Nephron (organoid): ENCODE results near the gene RBM15B.

Experiments used
- H3K27ac Mint-ChIP-seq, 3 experiments: 2 replicates each; pipeline ENCODE4 v1.8.0; 2020; ENCODE audit warnings: mixed read lengths in 3 of 3, mild to moderate bottlenecking in 2 of 3, moderate library complexity in 1 of 3
- H3K27me3 Mint-ChIP-seq: 2 replicates; pipeline ENCODE4 v1.8.0; 2021; ENCODE audit warnings: low read depth, mild to moderate bottlenecking, moderate library complexity, mixed read lengths
- H3K36me3 Mint-ChIP-seq: 2 replicates; pipeline ENCODE4 v1.8.0; 2020; ENCODE audit warnings: low read depth, mixed read lengths
- H3K4me1 Mint-ChIP-seq: 2 replicates; pipeline ENCODE4 v1.8.0; 2020; ENCODE audit warnings: mixed read lengths
- H3K4me3 Mint-ChIP-seq, 3 experiments: 2 replicates each; pipeline ENCODE4 v1.8.0; 2020; ENCODE audit warnings: mild to moderate bottlenecking in 3 of 3, mixed read lengths in 3 of 3, moderate library complexity in 2 of 3
- H3K9me3 Mint-ChIP-seq: 2 replicates; pipeline ENCODE4 v1.8.0; 2020; ENCODE audit warnings: mixed read lengths
- TF ChIP-seq, protein P1 (sequence below), 3 experiments: fragments of 200-600 bp; sonication (generic); IDR thresholded peaks; one replicate each; pipeline ENCODE4 v1.5.0; 2021; ENCODE audit warnings: antibody characterized with exemption in 3 of 3; ENCODE audit not compliant: unreplicated experiment in 3 of 3

The RBM15B gene

DNA sequence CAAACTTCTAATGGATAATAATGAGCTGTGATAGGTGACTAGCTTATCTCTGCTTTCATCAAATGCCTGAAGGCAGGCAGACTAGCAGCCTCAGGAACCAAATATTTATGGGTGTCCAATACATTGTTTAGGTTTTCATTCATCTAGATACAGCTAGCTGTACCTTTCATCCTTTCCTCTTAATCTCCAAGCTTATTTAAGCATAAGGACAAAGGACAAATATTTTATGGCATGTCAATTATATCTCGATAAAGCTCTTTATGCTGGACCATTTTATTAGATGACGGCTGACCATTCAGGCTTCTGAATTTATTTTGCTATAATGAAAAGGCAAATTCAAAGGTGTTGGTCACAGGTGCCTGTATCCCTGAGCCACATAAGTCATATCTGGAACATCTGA, 16.9 kb downstream of the RBM15B start:
- TF ChIP-seq, protein P1, sequence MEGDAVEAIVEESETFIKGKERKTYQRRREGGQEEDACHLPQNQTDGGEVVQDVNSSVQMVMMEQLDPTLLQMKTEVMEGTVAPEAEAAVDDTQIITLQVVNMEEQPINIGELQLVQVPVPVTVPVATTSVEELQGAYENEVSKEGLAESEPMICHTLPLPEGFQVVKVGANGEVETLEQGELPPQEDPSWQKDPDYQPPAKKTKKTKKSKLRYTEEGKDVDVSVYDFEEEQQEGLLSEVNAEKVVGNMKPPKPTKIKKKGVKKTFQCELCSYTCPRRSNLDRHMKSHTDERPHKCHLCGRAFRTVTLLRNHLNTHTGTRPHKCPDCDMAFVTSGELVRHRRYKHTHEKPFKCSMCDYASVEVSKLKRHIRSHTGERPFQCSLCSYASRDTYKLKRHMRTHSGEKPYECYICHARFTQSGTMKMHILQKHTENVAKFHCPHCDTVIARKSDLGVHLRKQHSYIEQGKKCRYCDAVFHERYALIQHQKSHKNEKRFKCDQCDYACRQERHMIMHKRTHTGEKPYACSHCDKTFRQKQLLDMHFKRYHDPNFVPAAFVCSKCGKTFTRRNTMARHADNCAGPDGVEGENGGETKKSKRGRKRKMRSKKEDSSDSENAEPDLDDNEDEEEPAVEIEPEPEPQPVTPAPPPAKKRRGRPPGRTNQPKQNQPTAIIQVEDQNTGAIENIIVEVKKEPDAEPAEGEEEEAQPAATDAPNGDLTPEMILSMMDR (IDR thresholded peaks at IDR 0.05; ENCODE audit: unreplicated experiment in 3 of 3) = no peak

DNA sequence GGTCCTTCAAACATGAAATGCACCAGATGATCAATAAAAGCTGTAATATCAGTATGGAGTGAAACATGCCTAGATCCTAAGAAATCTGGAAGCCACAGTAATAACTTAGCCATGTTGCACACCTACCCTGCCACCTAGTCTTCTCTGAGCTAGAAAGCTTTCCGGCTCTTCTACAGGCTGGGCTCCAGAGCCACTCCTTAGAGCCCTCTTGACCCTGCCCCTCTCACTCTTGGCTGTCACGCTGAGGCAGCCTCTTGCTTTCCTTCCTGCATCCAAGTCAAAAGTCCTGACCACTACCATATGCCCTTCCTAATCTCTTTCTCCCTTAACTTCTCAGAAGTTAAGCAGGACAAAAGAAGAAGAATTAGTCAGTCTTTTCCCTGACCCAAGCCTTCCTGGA, 17.7 kb downstream of the RBM15B start:
- no peaks in the 10 kb centered on the region for H3K9me3 Mint-ChIP-seq
- peaks cover 39% of the 10 kb centered on the region for H3K36me3 Mint-ChIP-seq
- no peak overlapping the region for H3K27ac Mint-ChIP-seq
- H3K27me3 Mint-ChIP-seq = peaks cover 4% of the 10 kb centered on the region
- no peak overlapping the region for H3K4me3 Mint-ChIP-seq
- TF ChIP-seq, protein P1 (IDR thresholded peaks at IDR 0.05; ENCODE audit: unreplicated experiment in 3 of 3) = no peak
- no peaks in the 10 kb centered on the region for H3K4me1 Mint-ChIP-seq

More for the DNA sequence above, 16.9 kb downstream of the RBM15B start:
- no peaks in the 10 kb centered on the region for H3K9me3 Mint-ChIP-seq
- H3K36me3 Mint-ChIP-seq = peaks cover 38% of the 10 kb centered on the region
- H3K4me1 Mint-ChIP-seq = no peaks in the 10 kb centered on the region
- H3K27me3 Mint-ChIP-seq = peaks cover 4% of the 10 kb centered on the region
- H3K4me3 Mint-ChIP-seq = no peak overlapping the region
- no peak overlapping the region for H3K27ac Mint-ChIP-seq

DNA sequence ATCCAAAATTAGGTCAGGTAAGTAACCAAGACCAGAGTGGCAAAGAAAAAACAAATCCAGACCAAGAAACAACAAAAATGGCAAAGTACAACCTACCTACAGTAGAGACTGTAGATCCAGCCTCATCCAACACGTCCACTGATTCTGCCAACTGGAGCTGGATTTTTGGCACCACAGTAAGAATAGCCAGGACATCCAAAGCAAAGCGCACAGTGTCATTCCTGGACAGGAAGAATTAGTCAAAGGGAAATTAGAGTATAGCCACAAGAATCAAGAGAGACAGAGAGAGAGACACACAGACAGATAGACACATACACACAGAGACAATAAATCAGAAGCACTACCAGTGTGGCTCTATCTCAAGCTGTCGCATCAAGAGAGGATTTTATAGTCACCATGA, 31.1 kb downstream of the RBM15B start:
- Mint-ChIP-seq H3K27ac (no peak overlapping the region), H3K4me3 (no peak overlapping the region), H3K36me3 (peaks cover 27% of the 10 kb centered on the region), H3K27me3 (no peaks in the 10 kb centered on the region), H3K9me3 (no peaks in the 10 kb centered on the region), H3K4me1 (no peaks in the 10 kb centered on the region)
- TF ChIP-seq, protein P1 (IDR thresholded peaks at IDR 0.05; ENCODE audit: unreplicated experiment in 3 of 3) = no peak

DNA sequence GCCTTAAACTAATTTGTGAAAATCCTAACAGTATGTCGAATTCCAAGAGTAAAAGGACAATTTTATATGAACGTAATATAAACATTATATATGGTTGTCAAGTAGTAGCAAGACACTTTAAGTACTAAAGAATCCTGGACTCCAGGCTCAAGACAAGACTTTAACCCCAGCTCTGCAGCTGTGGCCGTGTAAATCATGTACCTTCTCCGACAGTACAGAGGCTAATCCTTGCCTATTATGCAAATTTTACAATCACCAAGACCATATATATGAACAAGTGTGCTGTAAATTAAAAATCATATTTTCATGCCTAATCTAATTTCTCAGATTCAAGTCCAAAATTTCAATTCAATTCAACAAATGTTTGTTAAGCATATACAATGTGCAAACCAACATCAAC, 35.8 kb downstream of the RBM15B start:
- Mint-ChIP-seq H3K4me1 (no peaks in the 10 kb centered on the region), H3K27ac (peak overlapping the region in 1 of 3 experiments; percentile 74), H3K27me3 (no peaks in the 10 kb centered on the region), H3K4me3 (no peak overlapping the region), H3K36me3 (peaks cover 29% of the 10 kb centered on the region), H3K9me3 (no peaks in the 10 kb centered on the region)
- TF ChIP-seq, protein P1 (IDR thresholded peaks at IDR 0.05; ENCODE audit: unreplicated experiment in 3 of 3) = no peak

DNA sequence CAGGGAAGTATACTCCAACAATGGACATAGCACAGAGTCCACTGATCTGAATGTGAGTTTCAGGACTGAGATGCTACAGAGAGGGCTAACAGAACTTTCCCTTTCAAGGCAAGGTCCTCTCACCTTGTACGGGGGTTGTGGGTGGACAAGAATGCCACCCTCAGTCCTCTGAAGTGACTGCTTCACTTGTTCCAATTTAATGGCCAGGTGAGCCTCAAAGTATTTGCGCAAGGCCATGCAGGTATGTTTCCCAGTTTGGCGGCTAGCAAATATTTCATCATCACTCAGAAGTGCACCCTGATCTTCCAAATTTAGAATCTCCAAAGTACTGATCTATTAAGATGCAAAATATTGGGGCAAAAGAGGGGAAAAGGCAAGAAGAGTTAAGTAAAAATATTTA, 38.1 kb downstream of the RBM15B start:
- Mint-ChIP-seq H3K9me3 (no peaks in the 10 kb centered on the region), H3K27me3 (no peaks in the 10 kb centered on the region), H3K4me3 (no peak overlapping the region), H3K27ac (no peak overlapping the region), H3K36me3 (peaks cover 30% of the 10 kb centered on the region), H3K4me1 (no peaks in the 10 kb centered on the region)
- TF ChIP-seq, protein P1 (IDR thresholded peaks at IDR 0.05; ENCODE audit: unreplicated experiment in 3 of 3) = no peak

DNA sequence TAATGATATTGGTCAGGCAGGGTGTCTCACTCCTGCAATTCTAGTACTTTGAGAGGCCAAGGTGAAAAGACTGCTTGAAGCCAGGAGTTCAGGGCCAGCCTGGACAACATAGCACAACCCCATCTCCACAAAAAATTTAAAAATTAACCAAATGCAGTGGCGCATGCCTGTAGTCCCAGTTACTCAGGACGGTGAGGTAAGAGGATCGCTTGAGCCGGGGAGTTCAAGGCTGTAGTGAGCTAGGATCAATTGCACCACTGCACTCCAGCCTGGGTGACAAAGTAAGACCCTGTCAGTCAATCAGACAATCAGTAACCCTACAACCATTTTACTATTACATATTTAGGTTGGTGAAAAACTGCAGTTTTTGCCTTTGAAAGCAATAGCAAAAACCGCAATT, 43.0 kb downstream of the RBM15B start:
- Mint-ChIP-seq H3K27me3 (no peaks in the 10 kb centered on the region), H3K4me1 (no peaks in the 10 kb centered on the region), H3K36me3 (peaks cover 30% of the 10 kb centered on the region), H3K27ac (no peak overlapping the region), H3K4me3 (no peak overlapping the region), H3K9me3 (no peaks in the 10 kb centered on the region)
- TF ChIP-seq, protein P1 (IDR thresholded peaks at IDR 0.05; ENCODE audit: unreplicated experiment in 3 of 3) = no peak
